ENCODE results near the gene NCEH1. TPM values are rescaled to one million over a fixed set of nuclear protein-coding genes. Genes with fewer than 3 reads are reported as not detected.

Gene NCEH1
- total and polyA plus RNA-seq, 2 of the 13 experiments (the other 11 are each of a cell fraction or from before 2014, with no cell fraction given): 12.9 to 21.4 TPM

DNA sequence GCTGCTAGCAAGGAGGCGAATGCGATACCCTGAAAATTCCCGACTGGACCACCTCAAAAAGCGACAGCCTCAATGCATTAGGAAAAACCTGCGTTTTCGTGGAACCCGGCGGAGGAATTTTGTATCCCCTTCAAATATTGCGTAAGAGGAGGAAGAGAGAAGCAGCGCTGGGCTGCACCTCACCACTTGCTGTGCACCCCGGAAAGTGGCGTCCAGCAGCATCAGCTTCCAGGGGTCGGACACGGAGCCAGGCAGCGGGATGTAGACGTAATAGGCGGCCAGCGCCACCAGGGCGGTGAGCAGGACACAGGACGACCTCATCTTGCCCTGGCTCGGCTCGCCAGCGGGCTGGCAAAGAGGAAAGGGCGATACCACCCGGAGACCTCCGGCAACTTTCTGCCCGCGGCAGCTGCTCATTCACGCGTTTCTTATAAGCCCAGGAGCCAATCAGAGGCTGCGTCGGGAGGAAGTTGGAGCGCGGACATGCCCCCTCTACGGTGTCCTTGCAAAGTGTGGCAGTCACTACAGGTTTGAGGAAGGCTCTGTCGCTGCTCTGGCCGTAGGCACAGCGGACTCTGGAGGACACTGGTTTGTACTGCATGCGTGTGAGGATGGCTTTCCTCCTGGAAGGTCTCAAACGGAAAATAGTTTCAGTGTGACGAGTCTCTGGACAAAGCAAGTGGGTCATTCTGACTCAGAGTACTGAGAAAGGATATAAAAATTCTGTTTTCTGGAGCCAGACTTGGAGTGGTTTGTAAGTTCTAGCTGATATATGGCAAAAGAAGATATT lies at the start of gene NCEH1 (continued):
- TF ChIP-seq, protein P1, sequence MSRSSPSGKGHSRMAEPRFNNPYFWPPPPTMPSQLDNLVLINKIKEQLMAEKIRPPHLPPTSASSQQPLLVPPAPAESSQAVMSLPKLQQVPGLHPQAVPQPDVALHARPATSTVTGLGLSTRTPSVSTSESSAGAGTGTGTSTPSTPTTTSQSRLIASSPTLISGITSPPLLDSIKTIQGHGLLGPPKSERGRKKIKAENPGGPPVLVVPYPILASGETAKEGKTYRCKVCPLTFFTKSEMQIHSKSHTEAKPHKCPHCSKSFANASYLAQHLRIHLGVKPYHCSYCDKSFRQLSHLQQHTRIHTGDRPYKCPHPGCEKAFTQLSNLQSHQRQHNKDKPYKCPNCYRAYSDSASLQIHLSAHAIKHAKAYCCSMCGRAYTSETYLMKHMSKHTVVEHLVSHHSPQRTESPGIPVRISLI (CRISPR knock-in tag; IDR thresholded peaks at IDR 0.05; ENCODE audit: borderline replicate concordance): peak; percentile 47; the same call in 1 of the 2 replicates
- TF ChIP-seq BCL6 (CRISPR knock-in tag; IDR thresholded peaks at IDR 0.05) (peak; percentile 51), EEA1 (CRISPR knock-in tag; IDR thresholded peaks at IDR 0.05; ENCODE audit: borderline replicate concordance) (peak; percentile 75; the same call in 1 of the 2 replicates), MED13 (CRISPR knock-in tag; IDR thresholded peaks at IDR 0.05) (no peak), ZNF572 (CRISPR knock-in tag; IDR thresholded peaks at IDR 0.05) (no peak), ZBTB20 (CRISPR knock-in tag; IDR thresholded peaks at IDR 0.05; ENCODE audit: borderline replicate concordance, low read depth) (peak; percentile 24; the same call in 1 of the 2 replicates), MIER2 (CRISPR knock-in tag; IDR thresholded peaks at IDR 0.05) (peak; percentile 73; the same call in 1 of the 2 replicates), ZNF772 (CRISPR knock-in tag; IDR thresholded peaks at IDR 0.05) (peak; percentile 51; the same call in 1 of the 2 replicates), ZNF816 (CRISPR knock-in tag; IDR thresholded peaks at IDR 0.05; ENCODE audit: borderline replicate concordance) (no peak; the same call in 1 of the 2 replicates), CHD2 (IDR thresholded peaks at IDR 0.05; ENCODE audit: low read depth, low read length) (no peak), STAG1 (CRISPR knock-in tag; IDR thresholded peaks at IDR 0.05) (peak; percentile 90), GLI4 (CRISPR knock-in tag; IDR thresholded peaks at IDR 0.05; ENCODE audit: borderline replicate concordance) (no peak), TEAD2 (CRISPR knock-in tag; IDR thresholded peaks at IDR 0.05) (no peak), ZNF598 (CRISPR knock-in tag; IDR thresholded peaks at IDR 0.05; ENCODE audit: borderline replicate concordance) (peak; percentile 95; the same call in 1 of the 2 replicates), SSRP1 (CRISPR knock-in tag; IDR thresholded peaks at IDR 0.05) (peak; percentile 44; the same call in 1 of the 2 replicates), SATB2 (CRISPR knock-in tag; IDR thresholded peaks at IDR 0.05) (no peak), MXD4 (CRISPR knock-in tag; IDR thresholded peaks at IDR 0.05) (peak; percentile 72; the same call in 1 of the 2 replicates), MTA1 (CRISPR knock-in tag; IDR thresholded peaks at IDR 0.05; ENCODE audit: borderline replicate concordance) (peak; percentile 28; the same call in 1 of the 2 replicates)
- TF ChIP-seq, protein P2, sequence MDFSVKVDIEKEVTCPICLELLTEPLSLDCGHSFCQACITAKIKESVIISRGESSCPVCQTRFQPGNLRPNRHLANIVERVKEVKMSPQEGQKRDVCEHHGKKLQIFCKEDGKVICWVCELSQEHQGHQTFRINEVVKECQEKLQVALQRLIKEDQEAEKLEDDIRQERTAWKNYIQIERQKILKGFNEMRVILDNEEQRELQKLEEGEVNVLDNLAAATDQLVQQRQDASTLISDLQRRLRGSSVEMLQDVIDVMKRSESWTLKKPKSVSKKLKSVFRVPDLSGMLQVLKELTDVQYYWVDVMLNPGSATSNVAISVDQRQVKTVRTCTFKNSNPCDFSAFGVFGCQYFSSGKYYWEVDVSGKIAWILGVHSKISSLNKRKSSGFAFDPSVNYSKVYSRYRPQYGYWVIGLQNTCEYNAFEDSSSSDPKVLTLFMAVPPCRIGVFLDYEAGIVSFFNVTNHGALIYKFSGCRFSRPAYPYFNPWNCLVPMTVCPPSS (IDR thresholded peaks at IDR 0.05): no peak
- TF ChIP-seq, protein P3, sequence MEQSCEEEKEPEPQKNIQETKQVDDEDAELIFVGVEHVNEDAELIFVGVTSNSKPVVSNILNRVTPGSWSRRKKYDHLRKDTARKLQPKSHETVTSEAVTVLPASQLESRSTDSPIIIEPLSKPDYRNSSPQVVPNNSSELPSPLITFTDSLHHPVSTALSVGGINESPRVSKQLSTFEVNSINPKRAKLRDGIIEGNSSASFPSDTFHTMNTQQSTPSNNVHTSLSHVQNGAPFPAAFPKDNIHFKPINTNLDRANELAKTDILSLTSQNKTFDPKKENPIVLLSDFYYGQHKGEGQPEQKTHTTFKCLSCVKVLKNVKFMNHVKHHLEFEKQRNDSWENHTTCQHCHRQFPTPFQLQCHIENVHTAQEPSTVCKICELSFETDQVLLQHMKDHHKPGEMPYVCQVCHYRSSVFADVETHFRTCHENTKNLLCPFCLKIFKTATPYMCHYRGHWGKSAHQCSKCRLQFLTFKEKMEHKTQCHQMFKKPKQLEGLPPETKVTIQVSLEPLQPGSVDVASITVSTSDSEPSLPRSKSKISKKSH (CRISPR knock-in tag; IDR thresholded peaks at IDR 0.05; ENCODE audit: borderline replicate concordance): peak; percentile 74; the same call in 1 of the 2 replicates
- TF ChIP-seq, protein P4, sequence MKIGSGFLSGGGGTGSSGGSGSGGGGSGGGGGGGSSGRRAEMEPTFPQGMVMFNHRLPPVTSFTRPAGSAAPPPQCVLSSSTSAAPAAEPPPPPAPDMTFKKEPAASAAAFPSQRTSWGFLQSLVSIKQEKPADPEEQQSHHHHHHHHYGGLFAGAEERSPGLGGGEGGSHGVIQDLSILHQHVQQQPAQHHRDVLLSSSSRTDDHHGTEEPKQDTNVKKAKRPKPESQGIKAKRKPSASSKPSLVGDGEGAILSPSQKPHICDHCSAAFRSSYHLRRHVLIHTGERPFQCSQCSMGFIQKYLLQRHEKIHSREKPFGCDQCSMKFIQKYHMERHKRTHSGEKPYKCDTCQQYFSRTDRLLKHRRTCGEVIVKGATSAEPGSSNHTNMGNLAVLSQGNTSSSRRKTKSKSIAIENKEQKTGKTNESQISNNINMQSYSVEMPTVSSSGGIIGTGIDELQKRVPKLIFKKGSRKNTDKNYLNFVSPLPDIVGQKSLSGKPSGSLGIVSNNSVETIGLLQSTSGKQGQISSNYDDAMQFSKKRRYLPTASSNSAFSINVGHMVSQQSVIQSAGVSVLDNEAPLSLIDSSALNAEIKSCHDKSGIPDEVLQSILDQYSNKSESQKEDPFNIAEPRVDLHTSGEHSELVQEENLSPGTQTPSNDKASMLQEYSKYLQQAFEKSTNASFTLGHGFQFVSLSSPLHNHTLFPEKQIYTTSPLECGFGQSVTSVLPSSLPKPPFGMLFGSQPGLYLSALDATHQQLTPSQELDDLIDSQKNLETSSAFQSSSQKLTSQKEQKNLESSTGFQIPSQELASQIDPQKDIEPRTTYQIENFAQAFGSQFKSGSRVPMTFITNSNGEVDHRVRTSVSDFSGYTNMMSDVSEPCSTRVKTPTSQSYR (CRISPR knock-in tag; IDR thresholded peaks at IDR 0.05; ENCODE audit: borderline replicate concordance): no peak
- TF ChIP-seq, protein P5, sequence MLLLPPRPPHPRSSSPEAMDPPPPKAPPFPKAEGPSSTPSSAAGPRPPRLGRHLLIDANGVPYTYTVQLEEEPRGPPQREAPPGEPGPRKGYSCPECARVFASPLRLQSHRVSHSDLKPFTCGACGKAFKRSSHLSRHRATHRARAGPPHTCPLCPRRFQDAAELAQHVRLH (CRISPR knock-in tag; IDR thresholded peaks at IDR 0.05; ENCODE audit: borderline replicate concordance, low read depth): no peak
